ENCODE data around the gene NCSTN. TPM values are rescaled to one million over a fixed set of nuclear protein-coding genes. Genes with fewer than 3 reads are reported as not detected.
"Not testable (repeated sequence)": the region's sequence is repeated elsewhere in the genome, so short reads cannot be mapped to it uniquely, and the experiment has no call there.

NCSTN gene
- total RNA-seq, 1 donor from 2014 or later: 142 TPM

GRCh38 chr1:160373696-160374095 is 30.5 kb downstream of the NCSTN start:
- peaks cover 24% of the 10 kb centered on the region for H3K27me3 Mint-ChIP-seq
- peaks cover 4% of the 10 kb centered on the region for H3K4me1 Mint-ChIP-seq (ENCODE audit: low read depth)
- no peaks in the 10 kb centered on the region for H3K9me3 Mint-ChIP-seq (ENCODE audit: low read depth)
- H3K4me3 Mint-ChIP-seq (ENCODE audit: low read depth): no peak overlapping the region
- no peaks in the 10 kb centered on the region for H3K36me3 Mint-ChIP-seq (ENCODE audit: insufficient read depth)
- H3K27ac Mint-ChIP-seq: no peak overlapping the region
- TF ChIP-seq CTCF (IDR thresholded peaks at IDR 0.05; ENCODE audit: unreplicated experiment): no peak
- no peak for DNase-seq (ENCODE audit: low spot score, unreplicated experiment)

- peaks cover 4% of the 10 kb centered on the region for H3K4me1 Mint-ChIP-seq (ENCODE audit: low read depth)
- TF ChIP-seq CTCF (IDR thresholded peaks at IDR 0.05; ENCODE audit: unreplicated experiment): no peak
- H3K27ac Mint-ChIP-seq: no peak overlapping the region
- H3K36me3 Mint-ChIP-seq (ENCODE audit: insufficient read depth): no peaks in the 10 kb centered on the region
- no peaks in the 10 kb centered on the region for H3K9me3 Mint-ChIP-seq (ENCODE audit: low read depth)
- no peak overlapping the region for H3K4me3 Mint-ChIP-seq (ENCODE audit: low read depth)
- peaks cover 30% of the 10 kb centered on the region for H3K27me3 Mint-ChIP-seq
- DNase-seq (ENCODE audit: low spot score, unreplicated experiment): no peak
These were observed 31.3 kb downstream of the NCSTN start for GRCh38 chr1:160374306-160375110.

DNA sequence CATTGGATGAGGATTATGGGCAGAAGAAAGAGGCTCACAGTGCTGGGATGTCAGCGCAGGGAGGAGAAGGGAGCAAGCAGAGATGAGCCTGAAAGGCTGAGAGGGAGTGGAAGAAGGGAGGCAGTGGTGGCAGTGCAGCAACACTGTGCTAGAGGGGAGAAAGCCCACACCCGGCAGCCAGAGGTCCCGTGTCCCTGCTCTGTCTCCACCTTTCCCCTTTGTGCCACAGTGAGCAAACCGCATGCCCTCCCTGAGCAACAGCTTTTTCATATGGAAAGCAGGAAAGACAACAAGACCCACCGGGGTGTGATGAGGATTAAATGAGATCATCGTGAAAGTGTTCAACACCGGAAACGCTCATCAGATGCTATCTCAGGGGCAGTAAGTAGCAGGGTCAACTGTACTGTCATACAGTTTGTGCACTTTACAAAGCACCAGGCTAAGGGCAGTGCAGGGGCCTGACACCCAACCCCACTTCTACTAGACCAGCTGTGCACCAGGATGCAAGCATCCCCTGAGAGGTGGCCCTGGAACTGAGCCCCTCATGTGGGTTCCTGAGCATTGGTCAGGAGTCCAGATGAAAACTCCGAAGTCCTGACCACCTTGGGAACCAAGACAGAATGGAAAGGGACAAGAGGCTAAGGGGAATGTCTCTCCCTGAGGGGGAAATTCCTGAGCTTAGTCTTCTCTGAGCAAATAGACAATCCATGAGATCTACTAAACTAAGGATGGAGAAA is 32.8 kb downstream of the NCSTN start:
- H3K36me3 Mint-ChIP-seq (ENCODE audit: insufficient read depth): no peaks in the 10 kb centered on the region
- H3K27me3 Mint-ChIP-seq: peaks cover 35% of the 10 kb centered on the region
- H3K27ac Mint-ChIP-seq: no peak overlapping the region
- H3K4me3 Mint-ChIP-seq (ENCODE audit: low read depth): no peak overlapping the region
- no peak for DNase-seq (ENCODE audit: low spot score, unreplicated experiment)
- H3K4me1 Mint-ChIP-seq (ENCODE audit: low read depth): peaks cover 4% of the 10 kb centered on the region
- H3K9me3 Mint-ChIP-seq (ENCODE audit: low read depth): no peaks in the 10 kb centered on the region
- no peak for TF ChIP-seq CTCF (IDR thresholded peaks at IDR 0.05; ENCODE audit: unreplicated experiment)

- peak overlapping the region; percentile 47 for H3K27ac Mint-ChIP-seq
- H3K4me1 Mint-ChIP-seq (ENCODE audit: low read depth): peaks cover 4% of the 10 kb centered on the region
- H3K4me3 Mint-ChIP-seq (ENCODE audit: low read depth): no peak overlapping the region
- no peak for DNase-seq (ENCODE audit: low spot score, unreplicated experiment)
- peaks cover 35% of the 10 kb centered on the region for H3K27me3 Mint-ChIP-seq
- TF ChIP-seq CTCF (IDR thresholded peaks at IDR 0.05; ENCODE audit: unreplicated experiment): peak; percentile 84
- no peaks in the 10 kb centered on the region for H3K36me3 Mint-ChIP-seq (ENCODE audit: insufficient read depth)
- no peaks in the 10 kb centered on the region for H3K9me3 Mint-ChIP-seq (ENCODE audit: low read depth)
These were observed 33.4 kb downstream of the NCSTN start for GRCh38 chr1:160376525-160377131.

DNA sequence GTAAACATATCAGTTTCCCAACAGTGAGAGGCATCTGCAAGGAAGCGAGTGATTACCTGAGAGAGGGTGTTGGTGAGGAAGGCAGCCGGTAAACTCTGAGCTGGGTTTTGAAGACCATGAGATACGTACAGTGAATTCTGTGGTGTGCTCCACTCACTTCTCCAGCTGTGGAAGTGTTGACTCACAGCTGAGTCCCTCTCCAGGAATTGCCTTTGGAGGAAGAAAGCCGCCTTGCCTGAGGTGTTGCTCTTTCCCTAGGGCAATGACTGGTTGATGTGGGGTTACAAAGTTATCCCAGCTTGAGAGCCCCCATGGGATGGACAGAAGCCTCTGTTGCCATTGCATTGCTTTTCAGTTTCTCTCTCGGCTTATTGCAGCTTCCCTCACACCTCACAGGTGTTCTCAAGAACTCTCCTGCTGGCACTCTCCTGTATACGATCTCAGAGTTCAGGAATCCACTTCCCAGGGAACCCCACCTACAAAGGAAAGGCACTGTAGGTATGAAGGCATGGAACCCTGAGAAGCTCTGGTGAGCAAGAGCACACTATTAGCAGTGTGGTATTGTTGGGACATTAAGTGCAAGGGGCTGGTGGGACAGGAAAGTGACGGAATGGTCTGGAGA is 34.5 kb downstream of the NCSTN start:
- Mint-ChIP-seq H3K27ac (peak overlapping the region; percentile 7), H3K27me3 (peaks cover 35% of the 10 kb centered on the region), H3K4me3 (ENCODE audit: low read depth) (no peak overlapping the region), H3K36me3 (ENCODE audit: insufficient read depth) (no peaks in the 10 kb centered on the region), H3K9me3 (ENCODE audit: low read depth) (no peaks in the 10 kb centered on the region), H3K4me1 (ENCODE audit: low read depth) (peaks cover 4% of the 10 kb centered on the region)
- DNase-seq (ENCODE audit: low spot score, unreplicated experiment): no peak
- no peak for TF ChIP-seq CTCF (IDR thresholded peaks at IDR 0.05; ENCODE audit: unreplicated experiment)

DNA sequence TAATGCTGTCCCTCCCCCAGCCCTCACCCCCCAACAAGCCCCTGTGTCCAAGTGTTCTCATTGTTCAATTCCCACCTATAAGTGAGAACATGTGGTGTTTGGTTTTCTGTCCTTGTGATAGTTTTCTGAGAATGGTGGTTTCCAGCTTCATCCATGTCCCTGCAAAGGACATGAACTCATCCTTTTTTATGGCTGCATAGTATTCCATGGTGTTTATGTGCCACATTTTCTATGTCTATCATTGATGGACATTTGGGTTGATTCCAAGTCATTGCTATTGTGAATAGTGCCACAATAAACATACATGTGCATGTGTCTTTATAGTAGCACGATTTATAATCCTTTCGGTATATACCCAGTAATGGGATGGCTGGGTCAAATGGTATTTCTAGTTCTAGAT is 41.6 kb downstream of the NCSTN start:
- not testable (repeated sequence) for H3K36me3 Mint-ChIP-seq (ENCODE audit: insufficient read depth)

GRCh38 chr1:160388406-160388805 is 45.2 kb downstream of the NCSTN start:
- not testable (repeated sequence) for DNase-seq (ENCODE audit: low spot score, unreplicated experiment); H3K4me3 Mint-ChIP-seq (ENCODE audit: low read depth); H3K27me3 Mint-ChIP-seq; H3K27ac Mint-ChIP-seq; H3K36me3 Mint-ChIP-seq (ENCODE audit: insufficient read depth); H3K4me1 Mint-ChIP-seq (ENCODE audit: low read depth)
- H3K9me3 Mint-ChIP-seq (ENCODE audit: low read depth): peaks cover 13% of the 10 kb centered on the region

More for the DNA sequence above, 41.6 kb downstream of the NCSTN start:
- DNase-seq (ENCODE audit: low spot score, unreplicated experiment); H3K27ac Mint-ChIP-seq; H3K4me1 Mint-ChIP-seq (ENCODE audit: low read depth); H3K4me3 Mint-ChIP-seq (ENCODE audit: low read depth); H3K27me3 Mint-ChIP-seq: not testable (repeated sequence)
- H3K9me3 Mint-ChIP-seq (ENCODE audit: low read depth): peaks cover 13% of the 10 kb centered on the region

Data from progenitor cell of endocrine pancreas (in vitro differentiated cells).